PC-9 (cell line): Measurements from ENCODE around the gene BTG4. TPM values are rescaled to one million over a fixed set of nuclear protein-coding genes. Genes with fewer than 3 reads are reported as not detected.

Experiments used
- BruUV-seq: library from RNA; stranded (reverse); fragments of 400-500 nt; replicated peaks from 2 replicates; lab custom pipeline; 2021; lab: Mats Ljungman, UMichigan
- CTCF ChIA-PET: fragments of 300-600 bp; sonication (Branson Sonifier 250); formaldehyde crosslinking; loops from one replicate; lab custom pipeline; 2022; ENCODE audit warnings: antibody characterized with exemption; lab: Charles Lee
- POLR2A ChIA-PET: fragments of 300-600 bp; sonication (Branson Sonifier 250); formaldehyde crosslinking; loops from one replicate; lab custom pipeline; 2022; ENCODE audit warnings: antibody characterized with exemption; ENCODE audit not compliant: unreplicated experiment; lab: Charles Lee
- DNase-seq, 2 experiments: peaks; one replicate each; pipeline versions ENCODE4 v3.0.0 to v3.0.0-alpha.2; 2015 to 2022; ENCODE audit warnings: mixed read lengths in 1 of 2
- H2AFZ ChIP-seq: fragments of 200-600 bp; sonication (generic); 2 replicates; pipeline ENCODE4 v1.8.1; 2017; ENCODE audit warnings: antibody characterized with exemption
- H3F3A ChIP-seq: fragments of 200-600 bp; sonication (generic); 2 replicates; pipeline ENCODE4 v1.8.1; 2017; ENCODE audit warnings: antibody characterized with exemption, mild to moderate bottlenecking, low read depth; ENCODE audit not compliant: insufficient read depth
- H3K27ac ChIP-seq: fragments of 200-600 bp; sonication (generic); 2 replicates; pipeline ENCODE4 v1.6.1; 2016; ENCODE audit warnings: mixed run types
- H3K27me3 ChIP-seq: fragments of 200-600 bp; sonication (generic); 2 replicates; pipeline ENCODE4 v1.6.1; 2016; ENCODE audit warnings: low read depth, mixed run types; ENCODE audit not compliant: insufficient read depth
- H3K36me3 ChIP-seq: fragments of 200-600 bp; sonication (generic); 2 replicates; pipeline ENCODE4 v1.6.1; 2016; ENCODE audit warnings: low read depth, mixed run types
- H3K4me1 ChIP-seq: fragments of 200-600 bp; sonication (generic); replicated peaks from 2 replicates; pipeline ENCODE4 v1.6.1; 2016; ENCODE audit warnings: mixed run types; ENCODE audit not compliant: insufficient read depth
- H3K4me2 ChIP-seq: fragments of 200-600 bp; sonication (generic); 2 replicates; pipeline ENCODE4 v1.6.1; 2017; ENCODE audit warnings: mixed run types
- H3K4me3 ChIP-seq: fragments of 200-600 bp; sonication (generic); 2 replicates; pipeline ENCODE4 v1.6.1; 2016; ENCODE audit warnings: mixed run types
- H3K79me2 ChIP-seq: fragments of 200-600 bp; sonication (generic); 2 replicates; pipeline ENCODE4 v1.6.1; 2017; ENCODE audit warnings: low read depth, mixed run types
- H3K9me2 ChIP-seq: fragments of 200-600 bp; sonication (generic); 2 replicates; pipeline ENCODE4 v1.8.1; 2017; ENCODE audit warnings: mild to moderate bottlenecking; ENCODE audit not compliant: insufficient read depth
- H3K9me3 ChIP-seq: fragments of 200-600 bp; sonication (generic); 2 replicates; pipeline ENCODE4 v1.8.1; 2016; ENCODE audit warnings: low read depth; ENCODE audit not compliant: insufficient read depth
- H4K20me1 ChIP-seq: fragments of 200-600 bp; sonication (generic); 2 replicates; pipeline ENCODE4 v1.8.1; 2017; ENCODE audit not compliant: insufficient read depth
- EZH2 ChIP-seq: fragments of 200-600 bp; sonication (generic); IDR thresholded peaks from 2 replicates; pipeline ENCODE4 v1.8.0; 2017; ENCODE audit warnings: antibody characterized with exemption, low read depth
- intact Hi-C: fragments of 100-400 bp; cut with micrococcal nuclease; formaldehyde crosslinking; loops from one replicate; pipeline ENCODE4 v1.10.0; 2022; ENCODE audit not compliant: unreplicated experiment
- total RNA-seq: library from RNA; stranded (reverse); gene quantifications from 2 replicates; pipeline ENCODE4 v1.2.3, GENCODE V29; 2021
- TF ChIP-seq, protein P1 (sequence below): fragments of 200-600 bp; sonication (generic); conservative IDR thresholded peaks from 2 replicates; pipeline ENCODE4 v1.6.1; 2017; ENCODE audit warnings: mixed run types, antibody characterized with exemption, mild to moderate bottlenecking, moderate library complexity

Gene BTG4
- total RNA-seq, 1 experiment from 2014 or later = not detected

DNA sequence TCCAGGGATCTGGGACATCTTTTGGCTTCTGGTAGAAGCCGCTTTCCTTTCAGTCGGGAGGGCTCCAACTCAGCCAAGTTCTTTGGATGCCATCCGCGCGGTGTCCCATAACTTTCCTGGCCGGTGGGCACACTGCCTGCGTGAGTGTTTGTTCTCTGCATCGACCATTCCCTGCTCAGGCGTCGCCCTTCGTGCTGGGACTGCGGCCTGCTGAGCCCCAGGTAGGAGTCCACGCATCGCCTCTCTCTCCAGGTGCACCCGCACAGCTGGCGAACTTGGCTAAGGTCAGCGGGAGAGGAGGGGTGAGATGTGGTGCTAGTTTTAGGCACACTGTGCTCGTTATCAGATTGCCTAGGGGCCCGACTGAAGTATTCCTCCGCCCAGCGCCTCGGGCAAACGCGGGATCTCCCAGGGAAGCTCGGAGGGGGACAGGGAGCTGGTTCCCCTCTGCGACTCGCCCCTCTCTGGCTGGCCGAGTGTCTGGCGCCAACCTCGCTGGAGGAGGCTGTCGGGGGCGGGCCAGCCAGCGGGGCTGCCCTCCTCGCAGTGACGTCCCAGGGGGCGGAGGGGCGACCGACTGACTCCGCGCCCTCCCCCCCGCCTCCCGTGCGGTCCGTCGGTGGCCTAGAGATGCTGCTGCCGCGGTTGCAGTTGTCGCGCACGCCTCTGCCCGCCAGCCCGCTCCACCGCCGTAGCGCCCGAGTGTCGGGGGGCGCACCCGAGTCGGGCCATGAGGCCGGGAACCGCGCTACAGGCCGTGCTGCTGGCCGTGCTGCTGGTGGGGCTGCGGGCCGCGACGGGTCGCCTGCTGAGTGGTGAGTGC, 28.1 kb upstream of the BTG4 start, which contains the start of gene LAYN:
TSS of gene LAYN (plus strand) at position 607 of the 823 bp plus-strand sequence. CDS start at position 731, 124 bp downstream.
- no peaks in the 10 kb centered on the region for H4K20me1 ChIP-seq
- H3K9me2 ChIP-seq = 0 out of 2 replicates have a peak, but pooled peaks cover 2% of the 10 kb centered on the region
- intact Hi-C loops = loop anchor here (2.0 kb wide), 1 partner anchor 28 kb away; the partner anchor contains the start of gene BTG4
- H2AFZ ChIP-seq = peak within 1 kb of the TSS; percentile 85
- H3F3A ChIP-seq = peaks cover 12% of the 10 kb centered on the region; the same call in 1 of the 2 replicates
- no peak within 1 kb of the TSS for H3K27ac ChIP-seq
- no peak for TF ChIP-seq EZH2
- TF ChIP-seq, protein P1, sequence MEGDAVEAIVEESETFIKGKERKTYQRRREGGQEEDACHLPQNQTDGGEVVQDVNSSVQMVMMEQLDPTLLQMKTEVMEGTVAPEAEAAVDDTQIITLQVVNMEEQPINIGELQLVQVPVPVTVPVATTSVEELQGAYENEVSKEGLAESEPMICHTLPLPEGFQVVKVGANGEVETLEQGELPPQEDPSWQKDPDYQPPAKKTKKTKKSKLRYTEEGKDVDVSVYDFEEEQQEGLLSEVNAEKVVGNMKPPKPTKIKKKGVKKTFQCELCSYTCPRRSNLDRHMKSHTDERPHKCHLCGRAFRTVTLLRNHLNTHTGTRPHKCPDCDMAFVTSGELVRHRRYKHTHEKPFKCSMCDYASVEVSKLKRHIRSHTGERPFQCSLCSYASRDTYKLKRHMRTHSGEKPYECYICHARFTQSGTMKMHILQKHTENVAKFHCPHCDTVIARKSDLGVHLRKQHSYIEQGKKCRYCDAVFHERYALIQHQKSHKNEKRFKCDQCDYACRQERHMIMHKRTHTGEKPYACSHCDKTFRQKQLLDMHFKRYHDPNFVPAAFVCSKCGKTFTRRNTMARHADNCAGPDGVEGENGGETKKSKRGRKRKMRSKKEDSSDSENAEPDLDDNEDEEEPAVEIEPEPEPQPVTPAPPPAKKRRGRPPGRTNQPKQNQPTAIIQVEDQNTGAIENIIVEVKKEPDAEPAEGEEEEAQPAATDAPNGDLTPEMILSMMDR = no peak
- H3K4me1 ChIP-seq = peaks cover 22% of the 10 kb centered on the region
- POLR2A ChIA-PET = interaction anchor here (0.6 kb wide), 2 partner anchors 27 to 329 kb away, joined by 4 to 5 read pairs; no protein-coding TSS in a partner anchor
- H3K4me3 ChIP-seq = peak within 1 kb of the TSS; percentile 57
- no peaks in the 10 kb centered on the region for H3K79me2 ChIP-seq
- no peaks in the 10 kb centered on the region for H3K27me3 ChIP-seq
- DNase-seq = peak in 1 of 2 experiments; percentile 68
- CTCF ChIA-PET = no interaction called here
- H3K36me3 ChIP-seq = no peaks in the 10 kb centered on the region
- peaks cover 9% of the 10 kb centered on the region; the same call in 1 of the 2 replicates for H3K9me3 ChIP-seq
- peak within 1 kb of the TSS; percentile 81 for H3K4me2 ChIP-seq
- TSS peak; percentile 80 for BruUV-seq

DNA sequence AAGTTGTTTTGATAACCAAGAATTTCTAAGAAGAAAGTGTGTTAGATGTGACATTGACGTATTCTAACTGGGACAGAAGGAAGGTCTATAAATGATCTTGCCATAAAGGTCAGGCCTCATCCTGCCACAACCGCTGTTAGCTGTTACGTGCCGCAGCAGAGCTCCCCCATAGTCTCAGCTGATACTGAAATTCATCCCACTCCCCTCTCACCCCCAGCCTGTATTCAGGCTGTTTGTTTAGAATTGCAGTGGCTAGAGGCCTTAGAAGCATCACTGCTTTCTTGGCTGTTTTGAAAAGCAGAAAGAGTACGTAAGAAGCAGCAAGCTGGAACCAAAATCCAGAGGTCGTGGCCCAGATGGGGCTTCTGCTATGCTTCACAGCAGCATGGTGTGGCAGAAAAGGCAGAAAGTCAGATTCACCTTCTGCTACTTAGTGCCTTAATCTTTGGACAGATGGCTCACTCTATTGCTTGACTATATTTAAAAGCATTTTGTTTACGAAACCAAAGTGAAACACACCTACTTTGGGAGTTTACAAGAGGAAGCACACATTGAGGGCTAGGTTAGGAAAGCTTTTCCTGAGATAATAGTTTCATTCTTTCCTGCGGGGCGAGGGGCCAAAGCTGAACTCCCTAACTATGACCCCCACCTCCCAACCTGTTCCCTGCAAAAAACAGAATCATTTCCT, 27.4 kb upstream of the BTG4 start:
- no peak overlapping the region for H3K4me3 ChIP-seq
- no peak overlapping the region for H3K27ac ChIP-seq
- ChIA-PET CTCF (interaction anchor here (0.5 kb wide), 1 partner anchor 257 kb away, joined by 10 read pairs; no protein-coding TSS in a partner anchor), POLR2A (interaction anchor here (0.6 kb wide), 1 partner anchor 26 kb away, joined by 5 read pairs; no protein-coding TSS in a partner anchor)
- H3F3A ChIP-seq = peaks cover 12% of the 10 kb centered on the region; the same call in 1 of the 2 replicates
- BruUV-seq = no TSS peak
- no peak for DNase-seq
- no peaks in the 10 kb centered on the region for H4K20me1 ChIP-seq
- H3K9me2 ChIP-seq = no peaks in the 10 kb centered on the region
- H3K27me3 ChIP-seq = no peaks in the 10 kb centered on the region
- peak overlapping the region; percentile 81 for H3K4me2 ChIP-seq
- peaks cover 22% of the 10 kb centered on the region for H3K4me1 ChIP-seq
- intact Hi-C loops = loop anchor here (2.0 kb wide), 1 partner anchor 27 kb away; the partner anchor contains the start of gene BTG4
- H3K79me2 ChIP-seq = no peaks in the 10 kb centered on the region
- H2AFZ ChIP-seq = peak overlapping the region; percentile 85; the same call in 1 of the 2 replicates
- no peaks in the 10 kb centered on the region for H3K36me3 ChIP-seq
- TF ChIP-seq EZH2 = no peak
- TF ChIP-seq, protein P1 = no peak
- peaks cover 6% of the 10 kb centered on the region; the same call in 1 of the 2 replicates for H3K9me3 ChIP-seq
